OCI-LY3 (cell line): Measurements from ENCODE around the gene GRK1.

Source experiments
- H2AFZ ChIP-seq: fragments of 200-600, 300-600 bp; shearing (Covaris generic); 2 replicates; pipeline ENCODE4 v1.6.0; 2014; ENCODE audit warnings: antibody characterized with exemption, low read depth, low read length
- H3K27ac ChIP-seq: fragments of 200-600, 300-600 bp; sonication (generic); 2 replicates; pipeline ENCODE4 v1.5.1; 2014; ENCODE audit warnings: mild to moderate bottlenecking, low read length, moderate library complexity, mixed read lengths
- H3K27me3 ChIP-seq: fragments of 200-600, 300-600 bp; sonication (generic); 2 replicates; pipeline ENCODE4 v1.6.1; 2014; ENCODE audit warnings: low read depth, low read length, mixed read lengths
- H3K36me3 ChIP-seq: fragments of 200-600, 300-600 bp; sonication (generic); replicated peaks from 2 replicates; pipeline ENCODE3; 2014; ENCODE audit warnings: low read depth, low read length, mixed read lengths
- H3K4me1 ChIP-seq: fragments of 300-600, 200-600 bp; sonication (generic); 2 replicates; pipeline ENCODE4 v1.6.1; 2014; ENCODE audit warnings: low read length, mixed read lengths
- H3K4me2 ChIP-seq: fragments of 200-600, 300-600 bp; sonication (generic); 2 replicates; pipeline ENCODE4 v1.6.1; 2014; ENCODE audit warnings: low read length, mixed read lengths
- H3K4me3 ChIP-seq: fragments of 300-600, 200-600 bp; sonication (generic); 2 replicates; pipeline ENCODE4 v1.5.1; 2014; ENCODE audit warnings: antibody characterized with exemption, mild to moderate bottlenecking, low read length, moderate library complexity
- H3K79me2 ChIP-seq: fragments of 300-600, 200-600 bp; shearing (Covaris generic); 2 replicates; pipeline ENCODE4 v1.6.1; 2014; ENCODE audit warnings: mild to moderate bottlenecking, low read length, mixed read lengths
- H3K9ac ChIP-seq: fragments of 300-600, 200-600 bp; shearing (Covaris generic); 2 replicates; pipeline ENCODE4 v1.6.0; 2014; ENCODE audit warnings: mild to moderate bottlenecking, low read length, moderate library complexity
- H3K9me3 ChIP-seq: fragments of 200-600, 300-600 bp; shearing (Covaris generic); 2 replicates; pipeline ENCODE4 v1.6.1; 2014; ENCODE audit warnings: low read length, mixed read lengths; ENCODE audit not compliant: insufficient read depth
- H4K20me1 ChIP-seq: fragments of 200-600, 300-600 bp; sonication (generic); 2 replicates; pipeline ENCODE4 v1.6.1; 2016; ENCODE audit warnings: low read length, mixed read lengths; ENCODE audit not compliant: insufficient read depth
- CTCF ChIP-seq: fragments of 200-600, 300-600 bp; sonication (generic); IDR thresholded peaks from 2 replicates; pipeline ENCODE4 v1.5.1; 2014; ENCODE audit warnings: antibody characterized with exemption, low read length, low read depth
- EZH2phosphoT487 ChIP-seq: fragments of 200-600 bp; shearing (Covaris generic); IDR thresholded peaks from 2 replicates; pipeline ENCODE4 v1.6.1; 2018; ENCODE audit warnings: antibody characterized with exemption, mixed run types, low read depth

GRK1 gene

GRCh38 chr13:113654591-113655345 lies 12.3 kb upstream of the GRK1 start:
- no peaks in the 10 kb centered on the region for H3K9me3 ChIP-seq
- H4K20me1 ChIP-seq: no peaks in the 10 kb centered on the region
- H3K4me1 ChIP-seq: no peaks in the 10 kb centered on the region
- H3K27ac ChIP-seq: no peak overlapping the region
- H3K9ac ChIP-seq: no peak overlapping the region
- no peaks in the 10 kb centered on the region for H3K36me3 ChIP-seq
- no peak overlapping the region for H3K4me2 ChIP-seq
- H2AFZ ChIP-seq: no peak overlapping the region
- no peaks in the 10 kb centered on the region for H3K79me2 ChIP-seq
- H3K4me3 ChIP-seq: no peak overlapping the region
- H3K27me3 ChIP-seq: no peaks in the 10 kb centered on the region
- no peak for TF ChIP-seq CTCF

DNA sequence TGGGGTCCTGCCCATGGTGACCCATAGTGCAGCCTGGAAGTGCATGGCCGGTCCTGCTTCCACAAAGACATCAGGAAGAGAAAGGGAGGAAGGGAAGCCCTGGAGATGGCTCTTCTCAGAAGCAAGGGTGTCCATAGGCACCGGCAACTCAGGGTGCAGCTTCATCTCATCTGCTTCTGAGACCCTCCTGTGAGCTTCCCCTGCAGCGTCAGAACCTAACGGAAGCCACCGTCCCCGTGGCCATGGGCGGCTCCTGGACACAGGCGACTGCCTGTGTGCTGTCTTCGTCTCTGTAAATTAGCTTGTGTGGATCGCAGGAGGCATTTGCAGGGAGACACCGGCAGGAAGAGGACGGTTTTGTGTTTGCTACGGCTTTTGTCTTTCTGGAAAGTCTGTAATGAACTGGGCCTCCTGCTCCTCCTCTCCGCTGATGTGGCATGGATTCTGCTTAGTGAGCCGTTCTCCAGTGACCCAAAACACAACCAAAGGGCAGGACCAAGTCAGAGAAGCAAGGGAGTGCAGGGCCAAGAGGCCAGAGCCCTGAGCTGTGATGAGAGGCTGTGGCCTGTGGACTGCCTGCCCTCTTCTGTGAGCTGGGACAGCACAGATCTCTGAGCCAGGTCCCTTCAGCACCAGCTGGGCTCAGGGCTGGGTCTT lies 11.5 kb upstream of the GRK1 start:
- H3K36me3 ChIP-seq: no peaks in the 10 kb centered on the region
- H4K20me1 ChIP-seq: no peaks in the 10 kb centered on the region
- no peaks in the 10 kb centered on the region for H3K79me2 ChIP-seq
- TF ChIP-seq EZH2phosphoT487 (no peak), CTCF (no peak)
- H3K4me1 ChIP-seq: no peaks in the 10 kb centered on the region
- no peak overlapping the region for H3K9ac ChIP-seq
- H3K9me3 ChIP-seq: no peaks in the 10 kb centered on the region
- H3K4me3 ChIP-seq: no peak overlapping the region
- H2AFZ ChIP-seq: no peak overlapping the region
- no peak overlapping the region for H3K4me2 ChIP-seq
- no peaks in the 10 kb centered on the region for H3K27me3 ChIP-seq
- no peak overlapping the region for H3K27ac ChIP-seq

DNA sequence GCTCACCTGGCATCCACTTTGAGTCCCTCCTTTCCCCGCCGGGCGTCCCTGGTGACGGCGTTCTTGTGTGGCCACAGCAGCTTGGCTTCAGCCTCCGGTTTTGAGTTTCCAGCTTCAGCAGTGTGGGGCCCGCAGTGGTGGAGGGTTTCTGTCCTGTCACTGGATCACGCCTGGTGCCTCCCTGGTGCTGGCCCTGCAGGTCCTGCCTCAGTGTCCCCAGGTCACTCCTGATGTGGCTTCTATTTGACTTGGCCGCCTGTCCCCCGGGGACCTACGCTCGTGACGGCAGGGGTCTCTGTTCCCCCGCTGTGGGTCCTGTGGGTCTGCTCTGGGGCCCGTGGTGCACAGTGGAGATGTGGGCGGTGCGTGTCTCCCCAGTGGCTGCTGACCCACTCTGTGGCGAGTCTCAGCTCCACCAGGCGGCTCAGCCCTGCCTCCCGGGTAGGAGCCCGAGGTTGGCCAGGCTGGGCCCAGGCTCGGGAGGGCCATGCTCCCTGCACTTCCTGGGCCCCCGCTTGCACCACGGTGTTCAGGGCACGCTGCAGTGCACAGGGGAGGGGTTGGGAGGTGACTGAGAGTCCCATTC lies 10.9 kb upstream of the GRK1 start:
- Histone ChIP-seq H3K27me3 (0 out of 2 replicates have a peak, but pooled peaks cover 4% of the 10 kb centered on the region), H3K36me3 (no peaks in the 10 kb centered on the region), H3K4me1 (no peaks in the 10 kb centered on the region), H4K20me1 (no peaks in the 10 kb centered on the region), H3K9ac (no peak overlapping the region), H3K9me3 (no peaks in the 10 kb centered on the region; the same call in 1 of the 2 replicates), H3K27ac (no peak overlapping the region), H3K4me3 (no peak overlapping the region), H2AFZ (no peak overlapping the region), H3K79me2 (no peaks in the 10 kb centered on the region), H3K4me2 (no peak overlapping the region)
- no peak for TF ChIP-seq EZH2phosphoT487
- TF ChIP-seq CTCF: no peak

DNA sequence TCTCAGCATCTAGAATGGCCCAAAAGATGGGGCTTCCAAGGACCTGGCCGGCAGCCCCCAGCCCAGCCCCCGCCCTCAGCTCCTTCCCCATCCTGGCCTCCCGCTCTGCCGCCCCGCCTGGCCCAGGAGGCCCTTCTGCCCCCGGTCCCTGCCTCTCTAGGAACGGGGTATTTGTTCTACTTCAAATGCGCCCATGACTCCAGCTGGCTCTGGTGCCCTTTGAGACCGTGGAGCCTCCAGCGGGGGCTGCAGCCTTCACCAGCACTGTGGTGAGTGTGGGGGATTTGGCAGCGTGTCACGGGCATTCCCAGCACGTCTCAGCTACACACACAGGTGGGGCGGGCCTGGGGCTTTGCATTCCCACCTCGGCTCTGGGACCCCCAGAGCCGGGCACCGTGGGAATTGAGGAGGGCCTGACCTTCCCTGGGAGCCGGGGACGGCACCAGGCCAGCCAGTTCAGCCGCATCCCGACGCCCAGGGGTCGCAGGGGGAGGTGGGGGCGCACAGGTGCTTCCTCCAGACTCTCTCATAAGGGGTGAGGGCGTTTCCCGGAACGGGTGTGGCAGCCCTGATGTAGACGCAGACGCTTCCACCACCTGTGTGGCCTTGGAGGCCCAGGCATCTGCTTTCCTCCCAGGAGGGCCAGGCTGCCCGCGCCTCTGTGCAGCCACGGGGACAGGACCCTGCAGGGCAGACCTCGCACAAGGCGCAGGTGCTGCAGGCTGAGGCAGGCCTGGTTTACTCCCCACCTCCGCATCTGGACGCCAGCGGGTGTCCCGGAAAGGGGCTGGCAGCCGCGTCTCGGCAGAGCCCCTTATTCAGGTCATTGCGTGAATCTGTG lies 10.0 kb upstream of the GRK1 start:
- H3K79me2 ChIP-seq: no peaks in the 10 kb centered on the region

More for the DNA sequence above, 10.0 kb upstream of the GRK1 start:
- H2AFZ ChIP-seq: no peak overlapping the region
- no peak overlapping the region for H3K9ac ChIP-seq
- no peak overlapping the region for H3K4me2 ChIP-seq
- no peaks in the 10 kb centered on the region for H3K4me1 ChIP-seq
- H3K27ac ChIP-seq: no peak overlapping the region
- H3K27me3 ChIP-seq: 0 out of 2 replicates have a peak, but pooled peaks cover 4% of the 10 kb centered on the region
- TF ChIP-seq CTCF: no peak
- no peak for TF ChIP-seq EZH2phosphoT487
- no peaks in the 10 kb centered on the region for H4K20me1 ChIP-seq
- peaks cover 3% of the 10 kb centered on the region; the same call in 1 of the 2 replicates for H3K9me3 ChIP-seq
- H3K4me3 ChIP-seq: no peak overlapping the region
- no peaks in the 10 kb centered on the region for H3K36me3 ChIP-seq
